ENCODE results near the gene LYPD6B. TPM values are rescaled to one million over a fixed set of nuclear protein-coding genes. Genes with fewer than 3 reads are reported as not detected.

Gene LYPD6B
- total and polyA plus RNA-seq, 2 donors (not counting 3 experiments of a cell fraction or from before 2014, with no cell fraction given) = not detected

- ChIA-PET CTCF (no interaction called here), POLR2A (no interaction called here)
- no TSS peak for BruUV-seq (replicated peaks)
- no peaks in the 10 kb centered on the region for H3K9me3 ChIP-seq (replicated peaks; ENCODE audit: control insufficient read depth, insufficient read depth, low read length)
- H3K4me2 ChIP-seq (ENCODE audit: insufficient read depth, low read length) = no peak overlapping the region
- no peaks in the 10 kb centered on the region for H3K36me3 ChIP-seq (ENCODE audit: control insufficient read depth in 2 of 2, extremely low read depth in 1 of 2, insufficient read depth in 2 of 2, low read length in 2 of 2)
- peaks cover 3 to 6% of the 10 kb centered on the region in 2 experiments for H3K27me3 ChIP-seq (ENCODE audit: control insufficient read depth in 2 of 2, insufficient read depth in 2 of 2, low read length in 2 of 2)
- no peak overlapping the region for H2AFZ ChIP-seq (ENCODE audit: low read depth, low read length)
- no peak overlapping the region for H3K4me3 ChIP-seq (replicated peaks in 1 of 3; ENCODE audit: insufficient read depth in 1 of 3, low read depth in 1 of 3, low read length in 3 of 3)
- no peaks in the 10 kb centered on the region for H3K9me1 ChIP-seq (replicated peaks; ENCODE audit: control insufficient read depth, extremely low read depth, insufficient read depth, low read length)
- no peak for TF ChIP-seq POLR2AphosphoS5 (IDR thresholded peaks at IDR 0.05; ENCODE audit: insufficient read depth, low read depth, low read length)
- TF ChIP-seq MAX (IDR thresholded peaks at IDR 0.05; ENCODE audit: insufficient read depth, insufficient read length) = no peak
- TF ChIP-seq GATA2 (IDR thresholded peaks at IDR 0.05; ENCODE audit: insufficient read depth, insufficient read length, low read depth, low read length) = no peak
- TF ChIP-seq MYC (IDR thresholded peaks at IDR 0.05; ENCODE audit: low read depth, low read length) = no peak
- no peak for TF ChIP-seq FOS (IDR thresholded peaks at IDR 0.05; ENCODE audit: borderline replicate concordance, insufficient read depth, low read length)
- no peak for TF ChIP-seq CTCF (IDR thresholded peaks at IDR 0.05; ENCODE audit: extremely low read depth in 1 of 2, insufficient read depth in 1 of 2, low read depth in 1 of 2, low read length in 2 of 2)
- TF ChIP-seq EZH2 (IDR thresholded peaks at IDR 0.05; ENCODE audit: borderline replicate concordance, low read depth, low read length, severe bottlenecking) = no peak
- no peak for TF ChIP-seq POLR2A (IDR thresholded peaks at IDR 0.05; ENCODE audit: low read depth, low read length)
- no peak for TF ChIP-seq JUN (IDR thresholded peaks at IDR 0.05; ENCODE audit: borderline replicate concordance, insufficient read depth, insufficient read length, low read depth)
- no peak overlapping the region for H3K9ac ChIP-seq (replicated peaks; ENCODE audit: extremely low read depth, insufficient read depth, low read length)
- DNase-seq (ENCODE audit: low read depth, low spot score) = no peak
- intact Hi-C loops (cut with micrococcal nuclease) = no loop called here
- H3K27ac ChIP-seq (ENCODE audit: insufficient read depth, low read depth, low read length) = no peak overlapping the region
- no peaks in the 10 kb centered on the region for H3K79me2 ChIP-seq (ENCODE audit: control insufficient read depth, insufficient read depth, low read length)
- no peak for FAIRE-seq
- H3K4me1 ChIP-seq (ENCODE audit: control insufficient read depth, extremely low read depth, insufficient read depth, low read length) = no peaks in the 10 kb centered on the region
- dilution Hi-C loops (cut with MboI; ENCODE audit: extremely low pct_ligation_motif_present, low sequenced_read_pairs) = no loop called here
- H4K20me1 ChIP-seq (replicated peaks; ENCODE audit: control insufficient read depth, extremely low read depth, insufficient read depth, low read length) = no peaks in the 10 kb centered on the region
Observed at GRCh38 chr2:149023091-149023490, 15.4 kb upstream of the LYPD6B start.

All from endothelial cell of umbilical vein (primary cell).